ENCODE data around the gene MC2R. TPM values are rescaled to one million over a fixed set of nuclear protein-coding genes. Genes with fewer than 3 reads are reported as not detected.

Gene MC2R
- total RNA-seq, 2 donors from 2014 or later: not detected

- TF ChIP-seq CTCF (IDR thresholded peaks at IDR 0.05) (no peak), POLR2AphosphoS5 (IDR thresholded peaks at IDR 0.05) (no peak)
- no peak for DNase-seq (ENCODE audit: low spot score)
- 69% methylated on average over 8 of the region's 8 CpGs for WGBS
- Histone ChIP-seq H3K27ac (no peak overlapping the region), H3K9me3 (no peaks in the 10 kb centered on the region), H3K4me3 (no peak overlapping the region), H3K36me3 (no peaks in the 10 kb centered on the region), H3K27me3 (replicated peaks; ENCODE audit: insufficient read depth) (no peaks in the 10 kb centered on the region), H3K4me1 (replicated peaks) (no peaks in the 10 kb centered on the region)
- intact Hi-C loops (cut with DNase I): no loop called here
Measured at GRCh38 chr18:13890761-13891361, 24.5 kb downstream of the MC2R start.

GRCh38 chr18:13889671-13890070 is 25.7 kb downstream of the MC2R start:
- 79% methylated on average over 2 of the region's 2 CpGs for WGBS
- TF ChIP-seq POLR2AphosphoS5 (IDR thresholded peaks at IDR 0.05) (no peak), CTCF (IDR thresholded peaks at IDR 0.05) (no peak), POLR2A (IDR thresholded peaks at IDR 0.05) (no peak)
- H3K4me3 ChIP-seq: no peak overlapping the region
- no peaks in the 10 kb centered on the region for H3K4me1 ChIP-seq (replicated peaks)
- no peak for DNase-seq (ENCODE audit: low spot score)
- H3K27ac ChIP-seq: no peak overlapping the region
- H3K9me3 ChIP-seq: no peaks in the 10 kb centered on the region
- no peaks in the 10 kb centered on the region for H3K36me3 ChIP-seq
- no peaks in the 10 kb centered on the region for H3K27me3 ChIP-seq (replicated peaks; ENCODE audit: insufficient read depth)
- intact Hi-C loops (cut with DNase I): no loop called here

GRCh38 chr18:13888191-13888716 is 27.1 kb downstream of the MC2R start:
- no peak for DNase-seq (ENCODE audit: low spot score)
- Histone ChIP-seq H3K9me3 (no peaks in the 10 kb centered on the region), H3K36me3 (no peaks in the 10 kb centered on the region), H3K27me3 (replicated peaks; ENCODE audit: insufficient read depth) (no peaks in the 10 kb centered on the region), H3K27ac (no peak overlapping the region), H3K4me3 (no peak overlapping the region), H3K4me1 (replicated peaks) (no peaks in the 10 kb centered on the region)
- 80% methylated on average over 5 of the region's 5 CpGs for WGBS
- TF ChIP-seq CTCF (IDR thresholded peaks at IDR 0.05) (no peak), POLR2AphosphoS5 (IDR thresholded peaks at IDR 0.05) (no peak), POLR2A (IDR thresholded peaks at IDR 0.05) (no peak)
- intact Hi-C loops (cut with DNase I): no loop called here

- TF ChIP-seq POLR2A (IDR thresholded peaks at IDR 0.05) (no peak), CTCF (IDR thresholded peaks at IDR 0.05) (no peak), POLR2AphosphoS5 (IDR thresholded peaks at IDR 0.05) (no peak)
- H3K9me3 ChIP-seq: no peaks in the 10 kb centered on the region
Measured at GRCh38 chr18:13885009-13885408, 30.3 kb downstream of the MC2R start.

GRCh38 chr18:13879937-13880336 is 35.4 kb downstream of the MC2R start:
- Histone ChIP-seq H3K4me3 (no peak overlapping the region), H3K27ac (no peak overlapping the region), H3K36me3 (no peaks in the 10 kb centered on the region), H3K27me3 (replicated peaks; ENCODE audit: insufficient read depth) (no peaks in the 10 kb centered on the region), H3K4me1 (replicated peaks) (no peaks in the 10 kb centered on the region), H3K9me3 (no peaks in the 10 kb centered on the region)
- TF ChIP-seq POLR2AphosphoS5 (IDR thresholded peaks at IDR 0.05) (no peak), CTCF (IDR thresholded peaks at IDR 0.05) (no peak), POLR2A (IDR thresholded peaks at IDR 0.05) (no peak)
- intact Hi-C loops (cut with DNase I): no loop called here
- no peak for DNase-seq (ENCODE audit: low spot score)
- 86% methylated on average over 1 of the region's 1 CpG for WGBS

More at GRCh38 chr18:13885009-13885408, 30.3 kb downstream of the MC2R start:
- 96% methylated on average over 14 of the region's 14 CpGs for WGBS
- Histone ChIP-seq H3K4me1 (replicated peaks) (no peaks in the 10 kb centered on the region), H3K27me3 (replicated peaks; ENCODE audit: insufficient read depth) (no peaks in the 10 kb centered on the region), H3K4me3 (no peak overlapping the region), H3K36me3 (no peaks in the 10 kb centered on the region), H3K27ac (no peak overlapping the region)
- DNase-seq (ENCODE audit: low spot score): no peak
- intact Hi-C loops (cut with DNase I): no loop called here

Measured in prostate gland (tissue), 2 donors.